Testis (tissue), 2 donors: ENCODE data around the gene DPP6.

Experiments used
- CTCF ChIP-seq, 3 experiments: fragments of 450-650 bp in 2 of 3; fragments of 200-600 bp in 1 of 3; sonication (generic) in 1 of 3; IDR thresholded peaks; one replicate each; pipeline ENCODE4 v1.5.1; 2016 to 2019; ENCODE audit warnings: antibody characterized with exemption in 3 of 3, mild to moderate bottlenecking in 2 of 3, moderate library complexity in 1 of 3
- POLR2A ChIP-seq: fragments of 450-650 bp; IDR thresholded peaks from one replicate; pipeline ENCODE4 v1.6.1; 2017; ENCODE audit warnings: antibody characterized with exemption, mild to moderate bottlenecking, moderate library complexity

- TF ChIP-seq CTCF (IDR thresholded peaks at IDR 0.05) (no peak), POLR2A (no peak)
These were observed 724.8 kb downstream of the DPP6 start for GRCh38 chr7:154777023-154777422.
